Activated CD4-positive, CD25-positive, alpha-beta regulatory T cell (primary cell): Measurements from ENCODE around the gene DDC.
"Not testable (repeated sequence)": the region's sequence is repeated elsewhere in the genome, so short reads cannot be mapped to it uniquely, and the experiment has no call there.

ENCODE experiments used
- DNase-seq, 4 experiments: peaks; one replicate each; lab custom pipeline; 2025; lab: John Stamatoyannopoulos, UW

DDC gene

GRCh38 chr7:50589364-50589763 lies 24.2 kb upstream of the DDC start:
- no peak for DNase-seq

GRCh38 chr7:50588937-50589336 lies 23.7 kb upstream of the DDC start:
- no peak for DNase-seq

GRCh38 chr7:50587737-50588136 lies 22.5 kb upstream of the DDC start:
- no peak for DNase-seq

DNA sequence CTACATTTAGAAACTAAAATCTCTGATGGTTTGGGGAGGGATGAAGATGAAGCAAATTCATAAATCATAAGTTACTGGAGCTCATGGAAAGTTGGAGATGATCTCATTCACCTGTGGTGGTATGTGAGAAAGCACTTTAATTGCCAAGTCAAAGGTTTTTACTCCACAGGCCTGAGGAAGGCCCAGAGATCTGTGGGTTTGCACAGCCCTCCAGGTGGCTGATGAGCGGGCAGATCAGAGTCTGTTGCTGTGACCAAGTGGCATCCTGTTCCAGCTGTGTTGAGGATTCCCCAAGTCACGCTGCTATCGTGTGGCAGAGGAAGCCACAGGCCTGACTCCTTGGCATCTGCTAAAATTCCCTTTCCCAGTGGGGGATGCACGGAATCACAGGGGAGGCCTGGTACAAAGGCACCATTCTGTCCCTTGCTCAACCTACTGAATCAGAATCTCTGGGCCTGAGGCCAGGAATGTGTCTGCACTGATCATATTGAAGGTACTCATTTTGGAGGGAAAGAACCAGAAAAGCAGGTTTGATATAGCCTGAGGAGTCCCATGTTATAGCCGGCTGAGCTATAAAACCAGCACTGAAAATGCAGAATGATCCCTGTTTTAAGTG lies 19.7 kb upstream of the DDC start:
- no peak for DNase-seq

DNA sequence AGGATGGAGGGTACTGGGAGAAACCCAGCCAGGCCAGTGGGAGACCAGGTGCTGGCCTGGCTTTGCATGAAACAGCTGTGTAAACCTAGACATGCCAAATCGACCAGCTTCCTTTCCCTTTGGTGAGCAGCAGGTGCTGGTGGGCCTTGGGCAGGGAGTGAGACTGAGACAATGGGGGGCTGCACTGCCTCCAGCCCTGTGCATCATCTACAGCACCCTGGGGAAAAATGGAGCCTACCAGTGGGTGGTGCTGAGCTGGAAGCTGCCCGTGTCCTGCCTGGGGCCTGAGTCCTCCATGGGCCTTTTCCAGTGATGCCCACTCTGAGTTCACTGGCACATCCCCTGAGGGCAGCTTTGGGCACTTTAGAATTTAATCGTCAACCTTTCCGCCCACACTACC lies 19.2 kb upstream of the DDC start:
- DNase-seq = no peak

GRCh38 chr7:50583295-50583694 lies 18.1 kb upstream of the DDC start:
- DNase-seq = not testable (repeated sequence)

GRCh38 chr7:50582271-50582670 lies 17.1 kb upstream of the DDC start:
- DNase-seq = not testable (repeated sequence)

DNA sequence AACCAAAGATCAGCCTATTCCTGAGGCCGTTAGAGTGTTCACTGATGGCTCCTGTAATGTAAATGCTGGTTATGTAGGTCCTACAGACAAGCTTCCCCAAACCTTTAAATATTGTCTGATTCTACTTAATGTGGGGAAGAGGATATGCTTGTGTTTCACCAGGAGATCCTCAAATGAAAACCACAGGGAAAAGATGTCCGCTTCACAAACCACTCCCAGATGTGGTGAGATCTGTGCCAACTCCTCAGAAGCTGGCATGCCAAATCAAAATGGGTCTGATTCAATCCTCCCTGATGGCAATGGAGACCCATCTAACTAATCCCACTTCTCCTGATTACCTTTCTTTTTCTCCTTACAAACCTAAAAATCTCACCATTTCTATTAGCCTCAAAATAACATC lies 15.5 kb upstream of the DDC start:
- DNase-seq = not testable (repeated sequence)

GRCh38 chr7:50580057-50580456 lies 14.9 kb upstream of the DDC start:
- no peak for DNase-seq

GRCh38 chr7:50578105-50578504 lies 12.9 kb upstream of the DDC start:
- DNase-seq = not testable (repeated sequence)

- DNase-seq = no peak
Observed at GRCh38 chr7:50577569-50577968, 12.4 kb upstream of the DDC start.

DNA sequence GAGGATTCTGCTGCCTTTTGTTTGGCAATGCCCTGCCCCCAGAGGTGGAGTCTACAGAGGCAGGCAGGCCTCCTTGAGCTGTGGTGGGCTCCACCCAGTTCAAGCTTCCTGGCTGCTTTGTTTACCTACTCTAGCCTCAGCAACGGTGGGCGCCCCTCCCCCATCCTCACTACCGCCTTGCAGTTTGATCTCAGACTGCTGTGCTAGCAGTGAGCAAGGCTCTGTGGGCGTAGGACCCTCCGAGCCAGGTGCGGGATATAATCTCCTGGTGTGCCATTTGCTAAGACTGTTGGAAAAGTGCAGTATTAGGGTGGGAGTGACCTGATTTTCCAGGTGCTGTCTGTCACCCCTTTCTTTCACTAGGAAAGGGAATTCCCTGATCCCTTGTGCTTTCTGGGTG lies 11.2 kb upstream of the DDC start:
- not testable (repeated sequence) for DNase-seq

- no peak for DNase-seq
Observed at GRCh38 chr7:50567715-50568261, 2.6 kb upstream of the DDC start.

- DNase-seq = no peak
Observed at GRCh38 chr7:50565977-50566376, 772 bp upstream of the DDC start.

- no peak for DNase-seq
Observed at GRCh38 chr7:50565559-50565916, 333 bp upstream of the DDC start.

- DNase-seq = no peak
Observed at GRCh38 chr7:50564171-50564570, 1.0 kb downstream of the DDC start.

GRCh38 chr7:50562136-50562535 lies 3.1 kb downstream of the DDC start:
- DNase-seq = no peak

DNA sequence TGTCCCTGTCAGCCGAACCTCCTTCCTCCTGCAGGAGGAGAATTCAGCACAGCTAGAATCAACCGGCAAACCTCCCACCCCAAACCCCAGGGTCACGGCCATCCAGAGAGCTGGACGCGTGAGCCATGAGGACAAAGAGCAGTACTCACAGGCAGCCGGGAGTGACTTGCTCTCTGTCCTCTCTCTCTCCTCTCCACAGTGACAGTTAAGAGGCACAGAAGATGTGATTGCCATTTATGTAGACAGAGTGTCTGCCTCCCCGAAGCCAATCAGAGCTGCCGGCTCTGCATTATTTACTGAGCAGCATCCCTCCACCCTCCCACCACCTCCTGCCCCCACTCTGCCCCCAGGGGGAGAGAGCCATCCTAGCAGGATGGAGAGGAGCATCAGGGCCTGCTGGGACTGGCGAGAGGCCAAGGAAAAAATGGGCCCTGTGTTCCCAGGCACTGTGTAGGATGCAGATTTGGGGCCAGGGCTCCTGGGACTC lies 4.3 kb downstream of the DDC start:
- no peak for DNase-seq

DNA sequence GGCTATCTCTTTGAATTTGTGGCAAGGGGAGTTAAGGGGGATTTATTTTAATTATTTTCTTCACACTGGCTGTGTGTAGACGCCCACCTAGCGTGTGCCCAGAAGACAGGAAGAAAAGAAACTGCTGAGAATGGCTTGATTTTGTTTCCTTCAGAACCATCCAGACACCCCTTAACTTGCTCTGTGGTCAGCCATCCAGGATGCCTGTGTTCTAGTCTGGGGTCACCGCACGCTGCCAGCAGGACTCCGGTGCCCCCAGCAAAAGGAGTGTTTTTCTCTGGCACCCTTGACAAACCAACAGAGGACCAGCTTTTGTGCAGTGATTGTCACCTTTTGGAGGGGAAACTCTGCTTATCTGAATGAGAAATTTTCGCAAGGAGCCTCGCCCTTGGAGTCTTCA lies 5.3 kb downstream of the DDC start:
- no peak for DNase-seq

- DNase-seq = no peak
Observed at GRCh38 chr7:50558294-50559053, 6.7 kb downstream of the DDC start.

- no peak for DNase-seq
Observed at GRCh38 chr7:50557099-50557498, 8.1 kb downstream of the DDC start.

GRCh38 chr7:50556247-50556991 lies 8.8 kb downstream of the DDC start:
- no peak for DNase-seq
